Peyer's patch (tissue), 4 donors: ENCODE results near the gene EFCAB14. TPM values are rescaled to one million over a fixed set of nuclear protein-coding genes. Genes with fewer than 3 reads are reported as not detected.
"Not testable (repeated sequence)": the region's sequence is repeated elsewhere in the genome, so short reads cannot be mapped to it uniquely, and the experiment has no call there.

Experiments used
- DNase-seq, 3 donors: peaks; one replicate each; pipeline ENCODE4 v3.0.0-alpha.2; 2017 to 2019
- H3K27ac ChIP-seq, 4 donors: fragments of 200-600 bp; sonication (generic); one replicate each; pipeline ENCODE4 v1.5.1; 2016 to 2019
- H3K27me3 ChIP-seq, 2 donors: fragments of 200-600 bp; sonication (generic); one replicate each; pipeline ENCODE4 v1.5.1; 2019
- H3K36me3 ChIP-seq, 3 donors: fragments of 200-600 bp; sonication (generic); one replicate each; pipeline ENCODE4 v1.5.1; 2016 to 2019
- H3K4me1 ChIP-seq, 4 donors: fragments of 200-600 bp; sonication (generic); one replicate each; pipeline ENCODE4 v1.5.1; 2016 to 2019
- H3K4me3 ChIP-seq, 4 donors: fragments of 200-600 bp; sonication (generic); 1 replicate in 3 of 4; 2 replicates in 1 of 4; pipeline ENCODE4 v1.5.1; 2016 to 2019; ENCODE audit warnings: mild to moderate bottlenecking in 1 of 4
- H3K9me3 ChIP-seq, 4 donors: fragments of 200-600 bp; sonication (generic); one replicate each; pipeline ENCODE4 v1.5.1; 2016 to 2019; ENCODE audit warnings: mild to moderate bottlenecking in 1 of 4
- CTCF ChIP-seq, 6 experiments: fragments of 450-650 bp in 4 of 6; fragments of 200-600 bp in 2 of 6; sonication (generic) in 1 of 6; IDR thresholded peaks; one replicate each; pipeline ENCODE4 v1.5.1; 2017 to 2019; ENCODE audit warnings: antibody characterized with exemption in 6 of 6, mild to moderate bottlenecking in 3 of 6, moderate library complexity in 1 of 6
- POLR2A ChIP-seq, 2 donors: fragments of 450-650 bp; IDR thresholded peaks; one replicate each; pipeline ENCODE4 v1.5.1; 2017; ENCODE audit warnings: antibody characterized with exemption in 2 of 2, mild to moderate bottlenecking in 2 of 2, moderate library complexity in 2 of 2
- total RNA-seq, 4 donors: library from RNA; depleted of rRNA; stranded (reverse); fragments of >200 nt; gene quantifications; one replicate each; pipeline ENCODE4 v1.1.0, GENCODE V29; 2016

Gene EFCAB14
- total RNA-seq, 4 donors from 2014 or later, result 86.6 to 153 (median 96.9) TPM

DNA sequence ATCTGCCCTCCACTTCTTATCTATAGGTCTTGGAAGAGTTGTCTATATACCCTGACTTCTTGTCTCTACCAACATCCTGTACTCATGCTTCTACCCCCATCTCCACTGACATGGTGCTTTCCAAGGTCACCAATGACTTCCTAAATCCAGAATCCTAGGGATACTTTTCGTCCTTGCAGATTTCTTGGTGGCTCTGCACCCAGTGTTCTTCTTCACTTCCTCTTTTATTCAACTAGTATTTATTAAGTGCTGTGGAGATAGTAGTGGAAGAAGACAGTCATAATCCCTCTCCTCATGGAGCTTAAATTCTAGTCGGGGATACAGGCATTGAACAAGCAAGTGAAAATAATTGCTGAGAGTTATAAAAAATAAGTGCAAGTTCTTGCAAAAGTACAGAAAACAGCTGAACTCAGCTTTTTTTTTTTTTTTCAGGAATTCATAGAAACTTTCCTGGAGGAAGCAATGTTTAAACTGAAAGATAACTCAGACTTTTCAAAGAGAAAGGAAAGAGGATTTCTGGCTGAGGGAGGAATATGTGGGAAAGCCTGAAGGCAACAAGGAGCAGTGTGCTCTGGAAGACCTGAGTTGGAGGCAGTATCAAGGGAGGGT, 41.7 kb upstream of the EFCAB14 start:
- Histone ChIP-seq H3K9me3 (no peaks in the 10 kb centered on the region), H3K4me3 (no peak overlapping the region), H3K4me1 (no peaks in the 10 kb centered on the region), H3K27ac (no peak overlapping the region), H3K36me3 (no peaks in the 10 kb centered on the region), H3K27me3 (no peaks in the 10 kb centered on the region)
- TF ChIP-seq POLR2A (IDR thresholded peaks at IDR 0.05) (no peak), CTCF (IDR thresholded peaks at IDR 0.05) (no peak)
- DNase-seq, result no peak

- H3K27me3 ChIP-seq, result no peaks in the 10 kb centered on the region
- H3K4me1 ChIP-seq, result no peaks in the 10 kb centered on the region
- no peak overlapping the region for H3K27ac ChIP-seq
- no peak for TF ChIP-seq POLR2A (IDR thresholded peaks at IDR 0.05)
- no peak for TF ChIP-seq CTCF (IDR thresholded peaks at IDR 0.05)
- H3K36me3 ChIP-seq, result no peaks in the 10 kb centered on the region
- no peaks in the 10 kb centered on the region for H3K9me3 ChIP-seq
- no peak for DNase-seq
- no peak overlapping the region for H3K4me3 ChIP-seq
These were observed 39.1 kb upstream of the EFCAB14 start for GRCh38 chr1:46757956-46758528.

- no peak overlapping the region for H3K4me3 ChIP-seq
- H3K27me3 ChIP-seq, result no peaks in the 10 kb centered on the region
- DNase-seq, result no peak
- H3K27ac ChIP-seq, result no peak overlapping the region
- H3K36me3 ChIP-seq, result no peaks in the 10 kb centered on the region
- H3K9me3 ChIP-seq, result no peaks in the 10 kb centered on the region
- TF ChIP-seq CTCF (IDR thresholded peaks at IDR 0.05) (no peak), POLR2A (IDR thresholded peaks at IDR 0.05) (no peak)
- H3K4me1 ChIP-seq, result no peaks in the 10 kb centered on the region
These were observed 38.5 kb upstream of the EFCAB14 start for GRCh38 chr1:46757247-46757955.

- H3K36me3 ChIP-seq, result no peaks in the 10 kb centered on the region
- H3K4me3 ChIP-seq, result no peak overlapping the region
- no peaks in the 10 kb centered on the region for H3K9me3 ChIP-seq
- H3K27ac ChIP-seq, result peak overlapping the region in 1 of 4 donors; percentile 15
- H3K4me1 ChIP-seq, result no peaks in the 10 kb centered on the region
- H3K27me3 ChIP-seq, result no peaks in the 10 kb centered on the region
- DNase-seq, result no peak
- no peak for TF ChIP-seq POLR2A (IDR thresholded peaks at IDR 0.05)
- TF ChIP-seq CTCF (IDR thresholded peaks at IDR 0.05), result no peak
These were observed 36.2 kb upstream of the EFCAB14 start for GRCh38 chr1:46755121-46755520.

- peak overlapping the region in 1 of 4 donors; percentile 15 for H3K27ac ChIP-seq
- H3K4me3 ChIP-seq, DNase-seq, H3K9me3 ChIP-seq, H3K36me3 ChIP-seq, H3K4me1 ChIP-seq, H3K27me3 ChIP-seq: not testable (repeated sequence)
These were observed 35.8 kb upstream of the EFCAB14 start for GRCh38 chr1:46754707-46755106.

DNA sequence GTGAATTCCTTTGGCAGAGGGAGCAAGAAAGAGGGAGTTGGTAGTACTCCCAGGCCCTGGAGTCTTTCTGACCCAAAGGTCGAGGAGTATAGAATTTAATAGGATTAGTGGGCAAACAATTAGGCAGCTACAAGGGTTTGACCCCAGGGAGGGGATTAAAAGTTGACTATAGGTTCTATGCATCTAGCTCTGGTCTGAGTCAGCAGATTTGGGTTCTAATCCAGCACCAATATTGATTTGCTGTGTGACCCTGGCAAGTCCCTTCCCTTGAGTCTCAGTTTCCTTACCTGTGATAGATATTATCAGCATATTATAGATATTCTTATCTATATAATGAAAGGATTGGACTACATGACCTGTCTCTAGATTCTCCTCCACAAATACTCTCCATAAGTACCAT, 35.1 kb upstream of the EFCAB14 start:
- H3K27ac ChIP-seq, result no peak overlapping the region
- DNase-seq, result no peak
- TF ChIP-seq POLR2A (IDR thresholded peaks at IDR 0.05) (no peak), CTCF (IDR thresholded peaks at IDR 0.05) (no peak)

More for the DNA sequence above, 35.1 kb upstream of the EFCAB14 start:
- Histone ChIP-seq H3K27me3 (no peaks in the 10 kb centered on the region), H3K4me3 (no peak overlapping the region), H3K36me3 (no peaks in the 10 kb centered on the region), H3K9me3 (no peaks in the 10 kb centered on the region), H3K4me1 (no peaks in the 10 kb centered on the region)
